H1 (cell line): Measurements from ENCODE around the gene DOCK10. TPM values are rescaled to one million over a fixed set of nuclear protein-coding genes. Genes with fewer than 3 reads are reported as not detected.

Experiments
- CTCF ChIA-PET: fragments of 300-600 bp; sonication (Branson Sonifier 250); formaldehyde crosslinking; loops from one replicate; lab custom pipeline; 2021; ENCODE audit not compliant: partially characterized antibody; lab: Charles Lee
- POLR2A ChIA-PET: fragments of 300-600 bp; sonication (Branson Sonifier 250); formaldehyde crosslinking; loops from one replicate; lab custom pipeline; 2021; ENCODE audit warnings: inconsistent platforms; ENCODE audit not compliant: partially characterized antibody; lab: Charles Lee
- DNase-seq, 2 experiments: peaks; one replicate each; pipeline versions ENCODE4 v3.0.0 to v3.0.0-alpha.2; 2010 to 2022; ENCODE audit warnings: low spot score in 2 of 2, low read depth in 1 of 2, mixed read lengths in 1 of 2
- FAIRE-seq: peaks from 2 replicates; lab custom pipeline; 2011; peaks lifted over from hg19 to GRCh38; lab: Jason Lieb, UNC
- H2AFZ ChIP-seq: 2 replicates; pipeline ENCODE4 v1.8.1; 2012; ENCODE audit warnings: low read length, inconsistent platforms
- H2AK5ac ChIP-seq: 2 replicates; pipeline ENCODE4 v1.6.1; 2013; ENCODE audit warnings: low read depth, low read length
- H2BK120ac ChIP-seq: replicated peaks from 2 replicates; pipeline ENCODE3; 2013; ENCODE audit warnings: low read depth, low read length, inconsistent platforms
- H2BK12ac ChIP-seq: 2 replicates; pipeline ENCODE4 v1.6.1; 2013; ENCODE audit warnings: low read depth, low read length
- H2BK15ac ChIP-seq: 2 replicates; pipeline ENCODE4 v1.6.1; 2013; ENCODE audit warnings: low read length
- H2BK20ac ChIP-seq: 2 replicates; pipeline ENCODE4 v1.6.1; 2013; ENCODE audit warnings: low read length
- H2BK5ac ChIP-seq: 2 replicates; pipeline ENCODE4 v1.6.1; 2013; ENCODE audit warnings: low read depth, low read length
- H3K14ac ChIP-seq: 2 replicates; pipeline ENCODE4 v1.6.1; 2013; ENCODE audit warnings: inconsistent platforms; ENCODE audit not compliant: insufficient read length
- H3K18ac ChIP-seq: 2 replicates; pipeline ENCODE4 v1.6.1; 2013; ENCODE audit warnings: low read length; ENCODE audit errors: extremely low read depth
- H3K23ac ChIP-seq: 2 replicates; pipeline ENCODE4 v1.6.1; 2013; ENCODE audit warnings: inconsistent platforms; ENCODE audit not compliant: insufficient read length
- H3K23me2 ChIP-seq: 2 replicates; pipeline ENCODE4 v1.6.1; 2013; ENCODE audit warnings: low read depth, low read length
- H3K27ac ChIP-seq: 2 replicates; pipeline ENCODE4 v1.6.1; 2011; ENCODE audit warnings: low read depth, low read length, inconsistent platforms
- H3K27me3 ChIP-seq, 4 experiments: replicated peaks in 1 of 4; 1 replicate in 1 of 4; 2 replicates in 3 of 4; pipeline versions ENCODE4 v1.6.1 to v1.8.1; 2011 to 2013; ENCODE audit warnings: low read length in 3 of 4, mild to moderate bottlenecking in 3 of 4, inconsistent platforms in 2 of 4, mixed read lengths in 2 of 4, moderate library complexity in 1 of 4; ENCODE audit not compliant: control insufficient read depth in 3 of 4, insufficient read depth in 3 of 4; ENCODE audit errors: extremely low read depth in 1 of 4
- H3K36me3 ChIP-seq, 4 experiments: 2 replicates each; pipeline versions ENCODE4 v1.6.1 to v1.8.1; 2011 to 2013; ENCODE audit warnings: mild to moderate bottlenecking in 4 of 4, low read length in 3 of 4, moderate library complexity in 2 of 4, control low read depth in 1 of 4, inconsistent platforms in 1 of 4; ENCODE audit not compliant: insufficient read depth in 4 of 4, control insufficient read depth in 2 of 4
- H3K4ac ChIP-seq: replicated peaks from 2 replicates; pipeline ENCODE3; 2013; ENCODE audit warnings: low read length, low read depth, mixed read lengths, inconsistent platforms; ENCODE audit not compliant: insufficient read length
- H3K4me1 ChIP-seq, 4 experiments: replicated peaks in 1 of 4; 1 replicate in 1 of 4; 2 replicates in 3 of 4; pipeline versions ENCODE4 v1.6.1 to v1.8.1; 2011 to 2013; ENCODE audit warnings: low read length in 3 of 4, inconsistent platforms in 2 of 4, mixed read lengths in 1 of 4; ENCODE audit not compliant: insufficient read depth in 4 of 4, control insufficient read depth in 3 of 4
- H3K4me2 ChIP-seq, 2 experiments: 2 replicates each; pipeline versions ENCODE4 v1.6.1 to v1.8.1; 2011 to 2013; ENCODE audit warnings: low read depth in 2 of 2, low read length in 2 of 2, control low read depth in 1 of 2, inconsistent platforms in 1 of 2, mild to moderate bottlenecking in 1 of 2; ENCODE audit not compliant: insufficient read depth in 1 of 2
- H3K4me3 ChIP-seq, 4 experiments: fragments of 200-600, 300-600 bp in 1 of 4; sonication (generic), shearing (Covaris generic), sonication (Bioruptor Twin) in 1 of 4; 2 replicates each; pipeline versions ENCODE4 v1.5.1 to v1.8.1; 2011 to 2016; ENCODE audit warnings: low read length in 4 of 4, low read depth in 3 of 4, control low read depth in 2 of 4, inconsistent platforms in 2 of 4, mild to moderate bottlenecking in 2 of 4, mixed read lengths in 1 of 4, moderate library complexity in 1 of 4; ENCODE audit not compliant: insufficient read depth in 2 of 4; ENCODE audit errors: extremely low read depth in 1 of 4
- H3K56ac ChIP-seq: replicated peaks from 2 replicates; pipeline ENCODE3; 2013; ENCODE audit warnings: low read depth, mild to moderate bottlenecking, mixed read lengths, low read length, inconsistent platforms; ENCODE audit not compliant: insufficient read length
- H3K79me1 ChIP-seq: 2 replicates; pipeline ENCODE4 v1.6.1; 2013; ENCODE audit warnings: low read depth, low read length, control low read depth
- H3K79me2 ChIP-seq, 2 experiments: 2 replicates each; pipeline versions ENCODE4 v1.6.1 to v1.8.1; 2012 to 2013; ENCODE audit warnings: low read length in 2 of 2, mild to moderate bottlenecking in 2 of 2, inconsistent platforms in 1 of 2; ENCODE audit not compliant: insufficient read depth in 2 of 2, control insufficient read depth in 1 of 2
- H3K9ac ChIP-seq, 4 experiments: replicated peaks in 1 of 4; 1 replicate in 1 of 4; 2 replicates in 3 of 4; pipeline versions ENCODE4 v1.6.1 to v1.8.1; 2011 to 2013; ENCODE audit warnings: low read depth in 3 of 4, low read length in 3 of 4, control low read depth in 2 of 4, mild to moderate bottlenecking in 2 of 4, moderate library complexity in 2 of 4, inconsistent platforms in 1 of 4; ENCODE audit errors: extremely low read depth in 1 of 4
- H3K9me3 ChIP-seq, 2 experiments: 2 replicates each; pipeline versions ENCODE4 v1.6.1 to v1.8.1; 2012 to 2013; ENCODE audit warnings: mild to moderate bottlenecking in 2 of 2, moderate library complexity in 2 of 2, control low read depth in 1 of 2, inconsistent platforms in 1 of 2, low read depth in 1 of 2, low read length in 1 of 2, mixed read lengths in 1 of 2; ENCODE audit not compliant: insufficient read depth in 2 of 2
- H4K20me1 ChIP-seq, 2 experiments: replicated peaks in 1 of 2; 2 replicates each; pipeline versions ENCODE3 to v1.8.1; 2011 to 2013; ENCODE audit warnings: inconsistent platforms in 2 of 2, low read length in 2 of 2, mild to moderate bottlenecking in 1 of 2; ENCODE audit not compliant: insufficient read depth in 2 of 2, control insufficient read depth in 1 of 2
- H4K5ac ChIP-seq: 2 replicates; pipeline ENCODE4 v1.6.1; 2013; ENCODE audit warnings: low read length, low read depth, mixed read lengths, inconsistent platforms; ENCODE audit not compliant: insufficient read length
- H4K8ac ChIP-seq: 2 replicates; pipeline ENCODE4 v1.8.0; 2013; ENCODE audit warnings: mild to moderate bottlenecking, moderate library complexity, low read length, inconsistent platforms; ENCODE audit not compliant: insufficient read depth; ENCODE audit errors: extremely low read depth
- H4K91ac ChIP-seq: replicated peaks from 2 replicates; pipeline ENCODE3; 2013; ENCODE audit warnings: low read length, mixed read lengths, inconsistent platforms; ENCODE audit not compliant: insufficient read length
- ATF2 ChIP-seq: IDR thresholded peaks from 2 replicates; pipeline ENCODE4 v1.6.1; 2012; ENCODE audit warnings: low read length, inconsistent platforms
- CHD1 ChIP-seq: IDR thresholded peaks from 2 replicates; pipeline ENCODE4 v1.6.1; 2012; ENCODE audit warnings: low read depth, low read length, improper control_type of control experiment
- E2F6 ChIP-seq: IDR thresholded peaks from 2 replicates; pipeline ENCODE4 v1.6.1; 2012; ENCODE audit warnings: inconsistent platforms
- EZH2 ChIP-seq: fragments of 200-600 bp; sonication (generic); IDR thresholded peaks from 2 replicates; pipeline ENCODE4 v1.7.1; 2012; ENCODE audit warnings: low read depth, mild to moderate bottlenecking, moderate library complexity, low read length, inconsistent platforms; ENCODE audit not compliant: severe bottlenecking
- GTF2F1 ChIP-seq: IDR thresholded peaks from 2 replicates; pipeline ENCODE4 v1.6.1; 2012; ENCODE audit warnings: low read depth, low read length, improper control_type of control experiment, borderline replicate concordance
- JUND ChIP-seq: IDR thresholded peaks from 2 replicates; pipeline ENCODE4 v1.6.1; 2011; ENCODE audit warnings: mild to moderate bottlenecking, improper control_type of control experiment, low read length
- KDM5A ChIP-seq: fragments of 200-600 bp; IDR thresholded peaks from 2 replicates; pipeline ENCODE4 v1.7.1; 2012; ENCODE audit warnings: mild to moderate bottlenecking, low read length, inconsistent platforms, mixed read lengths
- NANOG ChIP-seq: IDR thresholded peaks from 2 replicates; pipeline ENCODE4 v1.6.1; 2011; ENCODE audit warnings: low read length, low read depth, mild to moderate bottlenecking, inconsistent platforms; ENCODE audit not compliant: insufficient read depth, poor library complexity, severe bottlenecking
- NRF1 ChIP-seq: IDR thresholded peaks from 2 replicates; pipeline ENCODE4 v1.6.1; 2011; ENCODE audit warnings: mild to moderate bottlenecking, low read depth, low read length, improper control_type of control experiment
- SAP30 ChIP-seq: fragments of 300-600 bp; sonication (generic); IDR thresholded peaks from 2 replicates; pipeline ENCODE4 v1.7.1; 2012; ENCODE audit warnings: low read length, moderate library complexity, mild to moderate bottlenecking, inconsistent platforms; ENCODE audit not compliant: insufficient read depth, insufficient replicate concordance
- SP2 ChIP-seq: IDR thresholded peaks from 2 replicates; pipeline ENCODE4 v1.6.1; 2012; ENCODE audit warnings: mild to moderate bottlenecking, low read length, inconsistent platforms
- WGBS, 2 experiments: shearing (Covaris generic) in 1 of 2; methylation state at CpG; one replicate each; pipeline versions ENCODE4 v1.1.6 to v1.1.7; 2013 to 2015; ENCODE audit warnings: low lambda C conversion rate in 2 of 2, mixed read lengths in 2 of 2, inconsistent platforms in 1 of 2, low coverage in 1 of 2, missing lambda C conversion rate in 1 of 2; ENCODE audit not compliant: insufficient replicate concordance in 2 of 2, insufficient coverage in 1 of 2, insufficient read length in 1 of 2; ENCODE audit errors: extremely low coverage in 1 of 2, missing lambda C conversion rate in 1 of 2; 5-methylcytosine and 5-hydroxymethylcytosine counted together
- polyA plus RNA-seq, 7 experiments: library from polyadenylated mRNA; depleted of rRNA in 3 of 7; stranded (reverse) in 5 of 7; unstranded in 2 of 7; fragments of >200 nt in 5 of 7; fragments of 200-250 nt in 2 of 7; gene quantifications; 1 replicate in 5 of 7; 2 replicates in 1 of 7; 4 replicates in 1 of 7; pipeline versions ENCODE4 v1.2.1 to v1.2.3, GENCODE V29; 2011 to 2013; ENCODE audit warnings: missing spikeins in 2 of 7, mixed read lengths in 2 of 7
- total RNA-seq: library from RNA; stranded (reverse); fragmentation: NEBNext Ultra II Directional; extraction: Animal tissue kit (Norgen Biotek cat#: 25700); gene quantifications from 2 replicates; pipeline ENCODE4 v1.2.1, GENCODE V29; 2021

The DOCK10 gene
- total and polyA plus RNA-seq, 2 of the 8 experiments (the other 6 are each of a cell fraction or from before 2014, with no cell fraction given): 0.33 to 1.6 TPM

GRCh38 chr2:224922142-224922727, 120.0 kb downstream of the DOCK10 start:
- Histone ChIP-seq H3K9ac (no peak overlapping the region), H2AK5ac (no peak overlapping the region), H2BK120ac (no peak overlapping the region), H3K4me1 (no peaks in the 10 kb centered on the region), H3K23me2 (peaks cover 14% of the 10 kb centered on the region; the same call in 1 of the 2 replicates), H3K36me3 (no peaks in the 10 kb centered on the region; a peak in 1 of 8 replicates), H3K27ac (no peak overlapping the region), H4K20me1 (peaks cover 0 to 14% of the 10 kb centered on the region in 2 experiments), H3K18ac (no peak overlapping the region), H3K4me2 (no peak overlapping the region), H3K79me2 (no peaks in the 10 kb centered on the region), H3K23ac (no peak overlapping the region), H2BK5ac (no peak overlapping the region), H2AFZ (0 out of 2 replicates have a peak overlapping the region, but pooled peaks have one; percentile 34), H4K91ac (no peak overlapping the region), H2BK12ac (no peak overlapping the region), H3K4ac (peak overlapping the region; percentile 35), H3K79me1 (no peaks in the 10 kb centered on the region), H4K8ac (no peak overlapping the region), H4K5ac (no peak overlapping the region), H2BK15ac (no peak overlapping the region), H3K56ac (no peak overlapping the region), H3K14ac (no peak overlapping the region), H3K9me3 (no peaks in the 10 kb centered on the region; a peak in 1 of 4 replicates), H3K27me3 (no peaks in the 10 kb centered on the region), H3K4me3 (no peak overlapping the region), H2BK20ac (no peak overlapping the region)
- ChIA-PET POLR2A (no interaction called here), CTCF (no interaction called here)
- DNase-seq: no peak
- 46% methylated on average over 2 of the region's 2 CpGs; no CpG with 5 or more reads in 1 of the 2 experiments for WGBS, 2 experiments
- FAIRE-seq: no peak
- TF ChIP-seq NRF1 (no peak), KDM5A (no peak), GTF2F1 (no peak), ATF2 (no peak), EZH2 (no peak), E2F6 (no peak), SAP30 (no peak), SP2 (no peak), NANOG (no peak), JUND (no peak), CHD1 (no peak)
